Measurements from ENCODE around the gene WWOX. TPM values are rescaled to one million over a fixed set of nuclear protein-coding genes. Genes with fewer than 3 reads are reported as not detected.

WWOX gene
- total and polyA plus RNA-seq, 2 donors = 15.4 to 23.9 TPM

GRCh38 chr16:78519896-78520295, 420.4 kb downstream of the WWOX start:
- Histone ChIP-seq H3K4me1 (ENCODE audit: control insufficient read depth in 2 of 2, insufficient read depth in 2 of 2, low read length in 2 of 2) (no peaks in the 10 kb centered on the region), H3K27ac (ENCODE audit: low read depth in 1 of 2, low read length in 1 of 2) (no peak overlapping the region), H3K9me3 (ENCODE audit: control insufficient read depth in 2 of 2, insufficient read depth in 1 of 2, low read length in 1 of 2) (no peaks in the 10 kb centered on the region), H3K36me3 (ENCODE audit: control insufficient read depth in 2 of 2, insufficient read depth in 2 of 2, low read length in 1 of 2) (no peaks in the 10 kb centered on the region), H3K4me3 (ENCODE audit: low read length in 2 of 2) (no peak overlapping the region), H3K27me3 (ENCODE audit: control insufficient read depth in 2 of 2, insufficient read depth in 1 of 2, low read length in 1 of 2) (no peaks in the 10 kb centered on the region)
- no peak for DNase-seq (ENCODE audit: low read depth in 6 of 9, low spot score in 9 of 9)
- 98% methylated on average over 8 of the region's 8 CpGs for whole genome bisulfite sequencing

- H3K4me3 ChIP-seq (ENCODE audit: low read length in 2 of 2) = no peak overlapping the region
- no peaks in the 10 kb centered on the region for H3K36me3 ChIP-seq (ENCODE audit: control insufficient read depth in 2 of 2, insufficient read depth in 2 of 2, low read length in 1 of 2)
- H3K4me1 ChIP-seq (ENCODE audit: control insufficient read depth in 2 of 2, insufficient read depth in 2 of 2, low read length in 2 of 2) = no peaks in the 10 kb centered on the region
- no peaks in the 10 kb centered on the region for H3K9me3 ChIP-seq (ENCODE audit: control insufficient read depth in 2 of 2, insufficient read depth in 1 of 2, low read length in 1 of 2)
- H3K27ac ChIP-seq (ENCODE audit: low read depth in 1 of 2, low read length in 1 of 2) = no peak overlapping the region
- H3K27me3 ChIP-seq (ENCODE audit: control insufficient read depth in 2 of 2, insufficient read depth in 1 of 2, low read length in 1 of 2) = no peaks in the 10 kb centered on the region
- WGBS = 87% methylated on average over 5 of the region's 5 CpGs
- no peak for DNase-seq (ENCODE audit: low read depth in 6 of 9, low spot score in 9 of 9)
Measured at GRCh38 chr16:78520470-78520869, 421.0 kb downstream of the WWOX start.

GRCh38 chr16:78522327-78522726, 422.9 kb downstream of the WWOX start:
- Histone ChIP-seq H3K27me3 (ENCODE audit: control insufficient read depth in 2 of 2, insufficient read depth in 1 of 2, low read length in 1 of 2) (no peaks in the 10 kb centered on the region), H3K4me3 (ENCODE audit: low read length in 2 of 2) (no peak overlapping the region), H3K27ac (ENCODE audit: low read depth in 1 of 2, low read length in 1 of 2) (no peak overlapping the region), H3K9me3 (ENCODE audit: control insufficient read depth in 2 of 2, insufficient read depth in 1 of 2, low read length in 1 of 2) (no peaks in the 10 kb centered on the region), H3K4me1 (ENCODE audit: control insufficient read depth in 2 of 2, insufficient read depth in 2 of 2, low read length in 2 of 2) (no peaks in the 10 kb centered on the region), H3K36me3 (ENCODE audit: control insufficient read depth in 2 of 2, insufficient read depth in 2 of 2, low read length in 1 of 2) (no peaks in the 10 kb centered on the region)
- 94% methylated on average over 5 of the region's 5 CpGs for WGBS
- no peak for DNase-seq (ENCODE audit: low read depth in 6 of 9, low spot score in 9 of 9)

- DNase-seq (ENCODE audit: low read depth in 6 of 9, low spot score in 9 of 9) = no peak
- no peak overlapping the region for H3K27ac ChIP-seq (ENCODE audit: low read depth in 1 of 2, low read length in 1 of 2)
- H3K36me3 ChIP-seq (ENCODE audit: control insufficient read depth in 2 of 2, insufficient read depth in 2 of 2, low read length in 1 of 2) = no peaks in the 10 kb centered on the region
- no peaks in the 10 kb centered on the region for H3K27me3 ChIP-seq (ENCODE audit: control insufficient read depth in 2 of 2, insufficient read depth in 1 of 2, low read length in 1 of 2)
- H3K4me1 ChIP-seq (ENCODE audit: control insufficient read depth in 2 of 2, insufficient read depth in 2 of 2, low read length in 2 of 2) = no peaks in the 10 kb centered on the region
- no peaks in the 10 kb centered on the region for H3K9me3 ChIP-seq (ENCODE audit: control insufficient read depth in 2 of 2, insufficient read depth in 1 of 2, low read length in 1 of 2)
- 89% methylated on average over 9 of the region's 9 CpGs for WGBS
- no peak overlapping the region for H3K4me3 ChIP-seq (ENCODE audit: low read length in 2 of 2)
Measured at GRCh38 chr16:78523212-78523985, 423.9 kb downstream of the WWOX start.

GRCh38 chr16:78524066-78524595, 424.7 kb downstream of the WWOX start:
- Histone ChIP-seq H3K9me3 (ENCODE audit: control insufficient read depth in 2 of 2, insufficient read depth in 1 of 2, low read length in 1 of 2) (no peaks in the 10 kb centered on the region), H3K4me3 (ENCODE audit: low read length in 2 of 2) (no peak overlapping the region), H3K4me1 (ENCODE audit: control insufficient read depth in 2 of 2, insufficient read depth in 2 of 2, low read length in 2 of 2) (no peaks in the 10 kb centered on the region), H3K36me3 (ENCODE audit: control insufficient read depth in 2 of 2, insufficient read depth in 2 of 2, low read length in 1 of 2) (no peaks in the 10 kb centered on the region), H3K27ac (ENCODE audit: low read depth in 1 of 2, low read length in 1 of 2) (no peak overlapping the region), H3K27me3 (ENCODE audit: control insufficient read depth in 2 of 2, insufficient read depth in 1 of 2, low read length in 1 of 2) (no peaks in the 10 kb centered on the region)
- 98% methylated on average over 4 of the region's 4 CpGs for WGBS
- no peak for DNase-seq (ENCODE audit: low read depth in 6 of 9, low spot score in 9 of 9)

- Histone ChIP-seq H3K4me3 (ENCODE audit: low read length in 2 of 2) (no peak overlapping the region), H3K4me1 (ENCODE audit: control insufficient read depth in 2 of 2, insufficient read depth in 2 of 2, low read length in 2 of 2) (no peaks in the 10 kb centered on the region), H3K9me3 (ENCODE audit: control insufficient read depth in 2 of 2, insufficient read depth in 1 of 2, low read length in 1 of 2) (no peaks in the 10 kb centered on the region), H3K27ac (ENCODE audit: low read depth in 1 of 2, low read length in 1 of 2) (no peak overlapping the region), H3K27me3 (ENCODE audit: control insufficient read depth in 2 of 2, insufficient read depth in 1 of 2, low read length in 1 of 2) (no peaks in the 10 kb centered on the region), H3K36me3 (ENCODE audit: control insufficient read depth in 2 of 2, insufficient read depth in 2 of 2, low read length in 1 of 2) (no peaks in the 10 kb centered on the region)
- DNase-seq (ENCODE audit: low read depth in 6 of 9, low spot score in 9 of 9) = no peak
- 94% methylated on average over 5 of the region's 5 CpGs for WGBS
Measured at GRCh38 chr16:78528265-78528664, 428.8 kb downstream of the WWOX start.

- Histone ChIP-seq H3K36me3 (ENCODE audit: control insufficient read depth in 2 of 2, insufficient read depth in 2 of 2, low read length in 1 of 2) (no peaks in the 10 kb centered on the region), H3K9me3 (ENCODE audit: control insufficient read depth in 2 of 2, insufficient read depth in 1 of 2, low read length in 1 of 2) (no peaks in the 10 kb centered on the region), H3K4me1 (ENCODE audit: control insufficient read depth in 2 of 2, insufficient read depth in 2 of 2, low read length in 2 of 2) (no peaks in the 10 kb centered on the region), H3K27me3 (ENCODE audit: control insufficient read depth in 2 of 2, insufficient read depth in 1 of 2, low read length in 1 of 2) (no peaks in the 10 kb centered on the region), H3K4me3 (ENCODE audit: low read length in 2 of 2) (no peak overlapping the region), H3K27ac (ENCODE audit: low read depth in 1 of 2, low read length in 1 of 2) (no peak overlapping the region)
- no peak for DNase-seq (ENCODE audit: low read depth in 6 of 9, low spot score in 9 of 9)
- 99% methylated on average over 5 of the region's 5 CpGs for WGBS
Measured at GRCh38 chr16:78529881-78530280, 430.4 kb downstream of the WWOX start.

- no peaks in the 10 kb centered on the region for H3K9me3 ChIP-seq (ENCODE audit: control insufficient read depth in 2 of 2, insufficient read depth in 1 of 2, low read length in 1 of 2)
- H3K27me3 ChIP-seq (ENCODE audit: control insufficient read depth in 2 of 2, insufficient read depth in 1 of 2, low read length in 1 of 2) = no peaks in the 10 kb centered on the region
- no peaks in the 10 kb centered on the region for H3K36me3 ChIP-seq (ENCODE audit: control insufficient read depth in 2 of 2, insufficient read depth in 2 of 2, low read length in 1 of 2)
- H3K4me3 ChIP-seq (ENCODE audit: low read length in 2 of 2) = no peak overlapping the region
- no peaks in the 10 kb centered on the region for H3K4me1 ChIP-seq (ENCODE audit: control insufficient read depth in 2 of 2, insufficient read depth in 2 of 2, low read length in 2 of 2)
- no peak overlapping the region for H3K27ac ChIP-seq (ENCODE audit: low read depth in 1 of 2, low read length in 1 of 2)
- 75% methylated on average over 4 of the region's 4 CpGs for WGBS
- no peak for DNase-seq (ENCODE audit: low read depth in 6 of 9, low spot score in 9 of 9)
Measured at GRCh38 chr16:78530283-78530682, 430.8 kb downstream of the WWOX start.

- no peaks in the 10 kb centered on the region for H3K27me3 ChIP-seq (ENCODE audit: control insufficient read depth in 2 of 2, insufficient read depth in 1 of 2, low read length in 1 of 2)
- no peak for DNase-seq (ENCODE audit: low read depth in 6 of 9, low spot score in 9 of 9)
- no peaks in the 10 kb centered on the region for H3K36me3 ChIP-seq (ENCODE audit: control insufficient read depth in 2 of 2, insufficient read depth in 2 of 2, low read length in 1 of 2)
- no peaks in the 10 kb centered on the region for H3K4me1 ChIP-seq (ENCODE audit: control insufficient read depth in 2 of 2, insufficient read depth in 2 of 2, low read length in 2 of 2)
- no peak overlapping the region for H3K4me3 ChIP-seq (ENCODE audit: low read length in 2 of 2)
- 95% methylated on average over 4 of the region's 4 CpGs for WGBS
- H3K9me3 ChIP-seq (ENCODE audit: control insufficient read depth in 2 of 2, insufficient read depth in 1 of 2, low read length in 1 of 2) = no peaks in the 10 kb centered on the region
- no peak overlapping the region for H3K27ac ChIP-seq (ENCODE audit: low read depth in 1 of 2, low read length in 1 of 2)
Measured at GRCh38 chr16:78535098-78535497, 435.6 kb downstream of the WWOX start.
